RKO (cell line): ENCODE data around the gene S100A16.
"Not testable (repeated sequence)": the region's sequence is repeated elsewhere in the genome, so short reads cannot be mapped to it uniquely, and the experiment has no call there.

ENCODE experiments used
- DNase-seq: peaks from one replicate; pipeline ENCODE4 v3.0.0-alpha.2; 2016; ENCODE audit warnings: low spot score

The S100A16 gene

DNA sequence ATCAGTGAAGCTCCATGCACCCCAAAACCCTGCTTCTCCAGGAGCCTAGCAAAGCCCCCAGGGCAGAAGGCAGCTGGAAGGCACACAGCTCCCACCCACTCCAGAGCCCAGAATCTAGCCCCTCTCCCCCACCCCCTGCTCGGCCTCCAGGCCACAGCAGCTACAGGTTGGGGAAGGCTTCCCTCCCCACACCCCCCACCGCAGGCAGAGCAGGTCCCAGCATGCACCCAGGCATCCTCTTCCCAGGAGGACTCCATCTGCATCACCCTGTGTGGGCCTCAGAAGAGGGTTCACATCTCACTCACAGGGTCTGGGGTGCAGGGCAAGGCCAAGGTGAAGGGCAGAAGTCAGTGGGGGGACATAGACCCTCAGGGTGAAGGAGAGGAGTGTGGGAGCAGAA is 2.5 kb upstream of the S100A16 start:
- DNase-seq: no peak

DNA sequence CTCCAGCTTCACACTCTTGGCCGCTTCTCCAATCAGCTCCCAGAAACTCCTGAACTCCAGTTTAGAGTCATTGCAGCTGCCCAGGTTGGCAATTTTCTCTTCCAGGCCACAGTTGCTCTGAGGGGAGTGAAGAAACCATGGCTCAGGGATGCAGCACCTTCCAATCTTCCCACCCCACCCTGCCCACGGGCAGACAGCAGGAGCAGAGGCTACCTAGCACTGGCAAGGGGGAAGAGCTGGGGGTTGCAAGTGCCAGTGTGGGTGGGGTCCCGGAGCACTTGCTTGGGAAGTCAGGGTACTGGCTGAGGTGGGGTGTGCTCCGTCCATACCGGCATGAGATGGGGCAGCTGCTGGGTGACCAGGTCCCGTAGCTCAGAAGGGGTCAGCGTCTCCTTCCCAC is 2.0 kb upstream of the S100A16 start:
- DNase-seq: no peak

DNA sequence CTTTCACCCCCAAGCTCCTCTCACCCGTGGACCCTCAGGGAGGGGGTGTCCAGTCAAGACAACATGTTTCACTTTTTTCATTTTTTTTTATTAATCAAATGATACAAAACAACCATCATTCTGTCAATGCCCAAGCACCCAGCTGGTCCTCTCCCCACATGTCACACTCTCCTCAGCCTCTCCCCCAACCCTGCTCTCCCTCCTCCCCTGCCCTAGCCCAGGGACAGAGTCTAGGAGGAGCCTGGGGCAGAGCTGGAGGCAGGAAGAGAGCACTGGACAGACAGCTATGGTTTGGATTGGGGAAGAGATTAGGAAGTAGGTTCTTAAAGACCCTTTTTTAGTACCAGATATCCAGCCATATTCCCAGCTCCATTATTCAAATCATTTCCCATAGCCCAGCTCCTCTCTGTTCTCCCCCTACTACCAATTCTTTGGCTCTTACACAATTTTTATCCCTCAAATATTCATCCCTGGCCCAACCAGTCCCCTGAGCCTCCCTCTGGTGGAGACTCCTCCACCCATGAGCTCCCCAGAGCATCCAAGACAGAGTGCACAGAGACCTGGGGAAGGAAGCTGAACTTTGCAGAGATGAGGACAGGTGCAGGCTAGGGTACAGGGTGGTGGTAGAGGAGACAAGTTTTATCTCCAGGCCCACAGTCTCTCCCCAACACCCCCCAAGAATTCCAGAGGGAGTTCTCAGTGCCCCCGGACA is 1.4 kb upstream of the S100A16 start:
- no peak for DNase-seq

DNA sequence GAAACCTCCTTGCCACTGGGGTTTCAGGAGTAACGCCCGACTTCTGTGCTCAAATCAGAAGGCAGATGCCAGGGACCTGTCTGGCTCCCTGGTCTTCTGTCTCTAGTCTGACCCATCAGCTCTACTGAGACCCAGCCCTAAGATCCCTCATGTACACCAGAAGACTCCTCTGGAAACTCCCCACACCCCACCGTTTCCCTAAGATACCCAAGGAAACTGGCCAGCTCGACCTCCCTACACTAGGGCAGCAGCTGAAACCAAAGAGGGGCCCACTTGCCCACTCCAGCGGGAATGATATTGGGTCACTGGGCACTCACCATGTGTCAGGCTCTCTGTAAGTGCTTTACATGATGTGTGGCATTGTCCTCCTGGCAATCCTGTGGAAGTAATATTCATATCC is 469 bp upstream of the S100A16 start:
- peak; percentile 55 for DNase-seq

DNA sequence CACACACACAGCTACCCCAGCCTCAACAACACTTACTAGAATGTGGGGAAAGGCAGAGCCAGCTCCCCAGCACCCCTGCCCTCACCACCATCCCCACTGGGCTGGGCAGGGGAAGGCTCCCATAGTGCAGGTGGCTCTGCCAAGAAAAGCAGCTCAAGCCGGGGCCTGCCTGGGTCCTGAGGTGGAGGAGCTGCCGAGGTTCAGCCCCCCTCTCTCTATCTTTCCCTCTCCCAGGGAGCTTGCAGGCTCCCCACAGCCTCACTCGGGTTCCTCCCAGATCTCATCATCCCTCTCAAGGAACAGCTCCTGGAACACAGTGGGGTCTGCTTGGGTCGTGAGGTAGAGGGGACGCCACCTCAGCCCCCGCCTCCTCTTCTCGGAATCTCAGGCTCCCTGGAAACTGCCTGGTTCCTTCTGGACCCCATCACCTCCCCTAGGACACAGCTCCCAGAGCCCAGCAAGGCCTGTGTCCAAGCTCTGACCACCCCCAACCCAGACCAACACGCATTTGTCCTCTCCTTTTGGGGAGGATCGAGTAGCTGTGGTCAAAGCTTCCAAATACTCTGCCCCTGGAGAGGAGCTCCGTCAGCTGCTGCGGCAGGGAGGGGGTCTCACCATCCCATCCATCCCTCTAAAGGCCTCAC is 704 bp downstream of the S100A16 start:
- no peak for DNase-seq

DNA sequence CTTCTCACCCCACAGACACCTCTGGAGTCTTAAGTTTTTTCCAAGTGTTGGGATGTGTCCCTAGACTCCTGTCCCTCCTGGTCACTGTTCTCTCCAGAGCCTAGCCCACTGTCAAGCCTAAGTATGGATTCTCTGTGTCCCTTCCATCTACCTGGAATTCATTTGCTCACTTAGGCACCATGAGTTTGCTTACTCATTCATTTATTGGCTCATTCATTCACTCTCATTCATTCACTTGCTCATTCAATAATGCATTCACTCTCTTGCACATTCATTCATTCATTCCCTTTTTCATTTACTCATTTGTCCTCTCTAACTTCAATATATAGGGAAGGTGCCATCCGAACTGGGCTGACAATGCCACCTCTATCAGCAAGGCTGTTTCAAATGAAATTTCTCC is 1.6 kb downstream of the S100A16 start:
- DNase-seq: peak; percentile 88

DNA sequence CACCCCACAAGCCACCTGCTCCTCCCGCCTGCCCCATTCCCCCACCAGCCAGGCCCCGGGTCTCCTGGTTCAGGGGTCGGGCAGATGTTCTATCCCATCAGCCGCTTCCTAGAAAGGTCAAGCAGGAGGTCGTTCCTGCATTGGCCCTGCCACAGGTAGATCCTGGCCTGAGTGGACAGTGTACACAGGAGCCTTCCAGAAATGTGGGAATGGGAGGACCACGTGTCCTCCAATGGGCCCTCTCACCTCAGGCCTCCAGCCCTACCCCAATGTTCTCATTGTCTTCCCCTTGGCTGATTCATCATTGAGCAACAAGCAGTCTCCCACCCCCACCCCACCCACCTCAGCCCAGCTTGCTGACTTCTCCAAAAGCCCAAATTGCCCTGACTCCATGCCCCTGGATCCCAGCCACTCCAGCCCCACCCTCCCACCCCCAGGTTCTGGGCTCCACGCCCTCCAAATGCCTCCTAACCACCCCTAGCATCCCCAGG is 2.1 kb downstream of the S100A16 start:
- DNase-seq: peak; percentile 96

DNA sequence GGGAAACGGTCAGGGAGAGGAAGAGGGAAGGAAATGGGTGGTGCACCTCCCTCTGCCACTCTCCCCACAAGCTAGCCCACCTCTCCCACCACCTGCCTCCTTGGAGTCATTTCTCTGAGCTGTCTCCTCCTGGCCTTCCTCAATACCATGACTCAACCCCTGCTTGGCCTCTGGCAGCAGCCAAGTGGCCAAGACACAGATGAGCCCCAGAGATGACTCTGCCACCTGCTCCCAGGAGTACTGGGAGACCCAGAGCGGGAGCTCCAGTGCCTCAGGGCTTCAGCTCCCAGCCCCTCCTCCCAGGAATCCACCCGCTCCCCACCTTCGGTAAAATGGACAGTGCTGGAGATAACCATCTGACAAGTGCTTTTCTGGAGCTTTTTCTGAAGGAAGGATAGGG is 2.6 kb downstream of the S100A16 start:
- DNase-seq: peak; percentile 97

DNA sequence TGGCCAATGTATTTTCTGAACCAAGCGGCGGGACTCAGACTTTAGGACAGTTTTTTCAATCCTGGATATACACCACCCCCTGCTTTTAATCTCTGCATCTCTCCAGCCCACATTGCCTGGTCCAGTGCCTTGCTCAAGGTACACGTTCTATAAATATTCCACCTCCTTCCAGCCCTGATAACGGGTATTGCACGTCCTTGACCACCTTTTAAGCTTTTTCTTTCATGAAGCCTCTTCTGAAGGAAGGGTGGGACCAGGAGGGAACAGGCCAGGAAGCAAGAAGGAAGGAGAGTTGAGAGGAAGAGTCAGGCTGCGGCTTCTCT is 3.4 kb downstream of the S100A16 start:
- no peak for DNase-seq

DNA sequence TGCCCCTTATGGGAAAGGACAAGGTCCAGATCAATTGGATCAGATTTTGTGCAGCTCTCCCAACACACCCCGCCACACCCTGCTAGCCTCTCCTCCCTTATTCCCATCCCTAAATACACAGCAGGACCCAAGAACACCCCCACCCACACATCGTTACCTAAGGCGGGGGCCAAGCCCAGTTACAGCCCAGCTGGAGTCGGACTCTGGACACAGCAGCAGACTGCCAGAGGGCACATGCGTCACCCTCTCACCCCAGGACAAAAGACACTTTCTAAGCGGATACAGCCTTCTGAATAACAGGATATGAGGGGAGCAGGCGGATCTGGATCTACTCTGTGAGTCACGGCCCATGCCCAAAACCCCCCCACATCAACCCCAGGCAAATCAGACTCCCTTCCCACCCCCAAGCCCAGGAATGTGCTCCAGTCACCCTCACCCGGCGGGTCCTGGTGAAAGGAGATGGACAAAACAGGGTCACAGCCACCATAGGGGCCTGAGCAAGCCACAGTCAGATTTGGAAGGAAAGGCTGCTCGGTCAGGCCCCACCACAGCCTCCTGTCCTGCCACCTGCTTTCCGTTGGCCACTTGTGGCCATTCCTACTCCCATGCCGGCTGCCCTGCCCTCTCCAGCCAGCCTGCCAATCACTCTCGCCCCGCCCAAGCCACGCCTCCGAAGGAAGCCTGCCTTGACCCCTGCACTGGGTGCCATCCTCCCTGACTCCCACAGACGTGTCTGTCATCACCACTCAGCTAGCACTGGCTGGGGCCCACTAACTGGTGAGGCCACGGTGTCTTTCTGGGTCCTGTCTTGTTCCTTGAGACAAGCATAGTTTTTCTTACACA is 4.0 kb downstream of the S100A16 start:
- peak; percentile 99 for DNase-seq

DNA sequence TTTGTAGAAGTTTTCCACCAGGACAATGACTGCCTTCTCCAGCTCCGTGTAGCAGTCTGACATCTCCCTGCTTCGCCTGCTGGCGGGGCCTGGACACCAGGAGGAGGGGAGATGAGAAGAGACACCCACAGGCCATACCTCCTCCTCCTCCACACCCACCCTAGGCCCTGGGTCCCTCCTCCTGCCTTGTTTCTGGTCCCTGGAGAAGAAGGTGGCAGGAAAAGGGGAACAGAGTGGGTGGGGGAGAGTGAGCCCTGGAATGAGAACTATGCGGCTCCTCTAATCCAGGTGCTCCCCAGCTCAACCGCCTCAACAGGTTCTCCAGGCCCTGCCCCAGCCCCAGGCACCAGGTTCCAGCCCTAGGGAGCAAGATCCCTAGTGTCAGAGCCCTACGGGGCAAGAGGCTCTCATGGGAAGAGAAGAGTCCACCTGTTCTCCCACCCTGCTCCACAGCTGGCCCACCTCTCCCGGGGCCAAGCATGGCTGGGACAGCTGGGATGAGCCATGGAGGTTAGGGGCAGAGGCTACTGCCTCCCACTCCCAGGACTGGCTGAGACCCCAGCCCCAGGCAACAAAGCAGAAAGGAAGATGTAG is 4.8 kb downstream of the S100A16 start:
- peak; percentile 73 for DNase-seq

DNA sequence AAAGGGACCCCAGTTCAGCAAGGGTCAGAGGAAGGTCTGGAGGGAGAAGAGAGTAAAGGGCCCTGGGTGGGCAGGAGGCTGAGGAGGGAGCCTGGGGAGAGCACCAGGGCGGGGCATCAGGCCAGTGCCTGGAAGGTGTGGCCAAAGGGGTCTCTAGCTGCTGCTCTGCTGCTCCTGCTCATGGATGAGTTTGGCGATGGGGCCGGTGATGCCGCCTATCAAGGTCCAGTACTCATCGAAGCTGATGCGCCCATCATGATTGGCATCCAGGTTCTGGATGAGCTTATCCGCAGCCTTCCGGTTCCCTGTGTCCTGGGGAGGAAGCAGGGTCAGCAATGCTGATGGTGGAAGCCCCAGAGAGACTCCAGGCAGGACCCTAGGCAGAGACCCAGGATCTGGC is 5.6 kb downstream of the S100A16 start:
- peak; percentile 56 for DNase-seq

DNA sequence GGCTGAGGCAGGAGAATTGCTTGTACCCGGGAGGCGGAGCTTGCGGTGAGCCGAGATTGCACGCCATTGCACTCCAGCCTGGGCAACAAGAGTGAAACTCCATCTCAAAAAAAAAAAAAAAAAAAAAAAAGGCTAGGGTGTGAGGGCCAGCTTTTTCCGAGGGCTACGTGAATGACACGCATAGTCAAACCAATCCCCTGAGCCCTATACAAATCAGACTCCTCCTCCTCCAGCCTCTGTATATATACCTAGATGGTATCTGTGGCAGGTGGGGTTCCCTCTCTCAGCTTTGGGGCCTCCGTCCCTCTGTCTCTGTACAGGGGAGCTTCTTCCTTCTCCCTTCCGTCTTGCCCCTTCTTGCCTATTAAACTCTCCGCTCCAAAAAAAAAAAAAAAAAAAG is 6.7 kb downstream of the S100A16 start:
- DNase-seq: peak; percentile 71

DNA sequence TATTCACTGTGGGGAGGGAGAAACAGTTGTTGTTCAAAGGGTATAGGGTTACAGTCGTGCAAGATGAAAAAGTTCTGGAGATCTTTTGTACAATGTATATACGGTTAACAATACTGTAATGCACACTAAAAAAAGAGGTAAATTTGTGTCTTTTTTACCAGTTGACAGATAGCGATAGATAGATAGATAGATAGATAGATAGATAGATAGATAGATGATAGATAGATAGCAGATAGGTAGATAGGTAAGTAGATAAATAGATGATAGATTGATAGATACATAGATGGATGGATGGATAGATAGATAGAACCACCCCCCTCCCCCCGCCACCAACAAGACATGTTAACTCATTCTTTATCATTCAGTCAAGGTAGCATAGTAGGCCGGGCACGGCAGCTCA is 10.2 kb downstream of the S100A16 start:
- no peak for DNase-seq

DNA sequence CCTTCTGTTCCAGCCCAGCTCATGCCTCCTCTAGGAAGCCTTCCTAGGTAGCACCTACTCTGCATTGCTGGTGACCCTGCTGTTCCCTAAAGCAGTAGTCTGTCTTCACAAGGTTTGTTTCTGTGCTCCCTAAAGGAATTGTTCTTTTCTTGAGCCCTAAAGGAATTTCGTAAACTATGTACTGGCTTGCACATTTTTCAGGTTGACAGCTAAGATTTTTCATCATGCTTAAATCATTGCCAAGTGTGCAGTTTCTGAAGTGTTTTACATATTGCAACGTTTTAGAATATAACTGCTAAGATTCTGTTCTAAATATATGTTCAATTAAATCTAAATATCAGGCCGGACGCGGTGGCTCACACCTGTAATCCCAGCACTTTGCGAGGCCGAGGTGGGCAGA is 13.1 kb downstream of the S100A16 start:
- DNase-seq: no peak

DNA sequence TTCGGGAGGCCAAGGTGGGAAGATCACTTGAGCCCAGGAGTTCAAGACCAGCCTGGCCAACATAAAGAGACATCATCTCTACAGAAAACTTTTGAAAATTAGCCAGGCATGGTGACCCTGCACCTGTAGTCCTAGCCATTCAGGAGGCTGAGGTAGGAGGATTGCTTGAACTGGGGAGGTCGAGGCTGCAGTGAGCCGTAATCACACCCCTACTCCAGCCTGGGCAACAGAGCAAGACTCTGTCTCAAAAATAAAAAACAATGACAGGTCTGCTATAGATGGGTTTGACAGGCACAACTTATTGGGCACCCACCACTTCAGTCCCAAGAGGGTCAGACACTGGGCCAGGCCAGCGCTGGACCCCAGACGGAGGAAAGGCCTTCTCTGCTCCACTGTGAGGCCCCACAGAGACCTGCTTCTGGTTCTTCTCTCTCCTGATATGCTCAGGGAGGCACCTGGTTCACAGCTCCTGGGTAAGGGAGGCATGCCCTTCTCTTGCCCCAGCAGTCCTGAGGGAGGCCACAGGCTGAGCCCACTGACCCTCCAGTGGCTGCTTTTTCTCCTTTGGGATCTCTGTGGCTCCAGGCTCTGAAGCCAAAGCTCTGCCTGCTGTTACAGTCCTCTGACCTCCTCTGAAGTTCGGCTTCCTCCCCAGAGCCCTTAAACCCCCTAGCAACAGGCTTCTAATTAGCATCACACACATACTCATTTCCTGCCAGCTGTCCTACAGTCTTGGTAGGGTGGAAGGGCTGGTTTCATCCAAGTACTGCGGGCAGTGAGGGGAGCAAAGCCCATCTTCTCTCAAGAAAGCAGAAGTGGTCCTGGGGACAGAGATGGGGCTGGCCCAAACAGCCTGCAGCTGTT is 14.4 kb downstream of the S100A16 start:
- DNase-seq: peak; percentile 85

DNA sequence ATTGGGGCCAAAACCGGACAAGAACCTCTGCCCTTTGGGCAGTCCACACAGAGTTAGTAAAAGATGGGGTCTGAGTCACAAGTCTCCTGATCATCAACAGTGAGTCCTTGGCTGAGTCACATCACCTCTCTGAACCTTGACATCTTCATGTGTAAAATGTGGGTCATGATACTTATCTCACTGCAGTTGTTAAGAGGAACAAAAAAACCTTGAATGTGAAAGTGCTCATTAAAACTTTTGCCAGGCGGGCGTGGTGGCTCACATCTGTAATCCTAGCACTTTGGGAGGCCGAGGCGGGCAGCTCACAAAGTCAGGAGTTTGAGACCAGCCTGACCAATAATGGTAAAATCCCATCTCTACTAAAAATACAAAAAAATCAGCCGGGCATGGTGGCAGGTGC is 15.7 kb downstream of the S100A16 start:
- peak; percentile 98 for DNase-seq

DNA sequence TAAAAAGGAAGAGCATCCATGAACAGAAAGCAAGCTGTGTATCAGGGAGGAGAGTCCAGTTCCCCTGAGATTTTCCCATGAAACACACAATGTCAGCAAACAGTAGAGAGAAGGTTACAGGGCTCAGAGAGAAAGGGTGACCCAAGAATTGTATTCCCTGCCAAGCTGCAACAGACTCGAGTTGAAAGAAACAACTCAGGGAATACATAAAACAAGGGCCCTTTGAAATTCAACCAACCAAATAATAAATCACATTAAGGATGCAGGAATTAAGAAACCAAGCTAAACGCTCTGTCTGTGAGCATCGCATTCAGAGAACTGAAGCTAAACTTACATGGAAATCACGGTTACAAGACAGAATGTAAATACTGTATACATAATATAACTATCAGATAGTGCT is 20.2 kb downstream of the S100A16 start:
- no peak for DNase-seq

DNA sequence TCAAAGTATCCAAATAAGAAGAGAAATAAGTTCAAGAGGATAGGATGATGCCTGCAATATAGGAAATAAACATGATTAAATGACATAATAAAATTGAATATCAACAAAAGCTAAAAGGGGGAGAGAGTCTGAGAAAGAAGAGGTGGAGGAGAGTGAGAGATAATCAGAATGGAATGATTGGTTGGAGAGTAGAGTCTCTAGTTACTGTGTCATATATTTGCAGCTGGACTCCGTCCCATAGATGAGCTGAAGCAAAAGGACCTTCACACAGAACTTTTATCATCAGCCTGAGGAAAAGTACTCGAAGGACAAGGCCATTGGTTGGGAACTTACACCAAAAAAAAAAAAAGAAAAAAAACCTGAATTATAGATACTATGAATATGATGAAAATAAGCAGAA is 24.5 kb downstream of the S100A16 start:
- no peak for DNase-seq

DNA sequence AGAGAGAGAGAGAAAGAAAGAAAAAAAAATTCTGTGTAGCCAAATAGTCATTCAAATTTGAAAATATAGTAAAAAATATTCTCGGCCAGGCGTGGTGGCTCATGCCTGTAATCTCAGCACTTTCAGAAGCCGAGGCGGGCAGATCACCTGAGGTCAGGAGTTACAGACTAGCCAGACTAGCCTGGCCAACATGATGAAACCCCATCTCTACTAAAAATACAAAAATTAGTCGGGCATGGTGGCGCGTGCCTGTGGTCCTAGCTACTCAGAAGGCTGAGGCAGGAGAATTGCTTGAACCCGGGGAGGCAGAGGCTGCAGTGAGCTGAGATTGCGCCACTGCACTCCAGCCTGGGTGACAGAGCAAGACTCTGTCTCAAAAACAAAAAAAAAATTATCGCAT is 24.9 kb downstream of the S100A16 start:
- not testable (repeated sequence) for DNase-seq

DNA sequence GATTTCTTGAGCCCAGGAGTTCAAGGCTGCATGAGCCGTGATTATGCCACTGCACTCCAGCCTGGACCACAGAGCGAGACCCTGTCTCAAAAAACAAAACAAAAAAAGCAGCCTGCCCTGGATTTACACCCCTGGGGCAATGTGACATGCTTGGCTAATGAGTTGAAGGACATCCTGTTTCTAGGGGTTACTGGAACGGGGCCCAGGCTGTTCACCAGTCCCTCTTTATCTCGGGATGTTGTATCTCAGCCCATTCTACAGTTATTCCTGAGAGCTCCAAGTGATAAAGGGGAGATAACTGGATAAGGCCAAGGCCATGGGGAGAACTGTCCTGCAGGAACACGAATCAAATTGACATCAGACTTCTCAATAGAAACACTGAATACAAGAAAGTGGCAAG is 25.6 kb downstream of the S100A16 start:
- DNase-seq: no peak

DNA sequence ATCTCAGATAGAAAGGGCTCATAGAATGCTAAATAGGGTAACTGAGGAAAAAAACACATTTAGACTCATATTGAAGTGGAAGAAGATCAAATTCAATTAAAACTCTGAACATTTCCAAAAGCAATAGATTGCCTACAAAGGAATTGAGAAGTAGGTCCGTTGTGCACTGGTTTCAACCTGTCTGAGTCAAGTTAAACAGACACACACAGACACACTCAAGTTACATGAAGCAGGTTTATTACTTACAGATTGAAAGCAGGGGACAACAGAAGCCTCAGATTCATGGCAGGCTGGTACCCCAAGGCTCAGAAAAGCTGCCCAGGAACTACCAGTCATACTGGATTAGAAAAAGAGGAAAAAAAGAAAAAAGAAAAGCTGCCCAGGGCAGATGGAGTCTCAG is 26.6 kb downstream of the S100A16 start:
- DNase-seq: no peak
